Measurements from ENCODE around the gene RAB3C.

DNA sequence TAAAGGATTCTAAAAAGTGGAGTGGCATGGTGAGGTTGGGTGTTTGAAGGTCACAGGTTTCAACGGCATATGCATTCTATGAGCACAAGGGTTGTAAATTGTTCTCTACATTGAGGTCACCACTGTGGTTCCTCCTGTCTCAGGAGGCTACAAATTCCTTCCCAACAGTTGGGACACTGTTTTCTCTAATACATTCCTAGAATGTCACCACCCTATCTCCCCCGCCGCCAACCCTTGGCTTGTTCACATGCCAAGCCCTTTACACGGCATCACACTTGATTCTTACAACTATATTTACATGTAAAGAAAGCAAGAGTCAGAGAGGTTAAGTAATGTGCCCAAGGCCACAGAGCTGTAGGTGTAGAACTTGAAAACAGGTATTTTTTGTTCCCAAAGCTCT, 315.1 kb downstream of the RAB3C start:
- TF ChIP-seq, protein P1, sequence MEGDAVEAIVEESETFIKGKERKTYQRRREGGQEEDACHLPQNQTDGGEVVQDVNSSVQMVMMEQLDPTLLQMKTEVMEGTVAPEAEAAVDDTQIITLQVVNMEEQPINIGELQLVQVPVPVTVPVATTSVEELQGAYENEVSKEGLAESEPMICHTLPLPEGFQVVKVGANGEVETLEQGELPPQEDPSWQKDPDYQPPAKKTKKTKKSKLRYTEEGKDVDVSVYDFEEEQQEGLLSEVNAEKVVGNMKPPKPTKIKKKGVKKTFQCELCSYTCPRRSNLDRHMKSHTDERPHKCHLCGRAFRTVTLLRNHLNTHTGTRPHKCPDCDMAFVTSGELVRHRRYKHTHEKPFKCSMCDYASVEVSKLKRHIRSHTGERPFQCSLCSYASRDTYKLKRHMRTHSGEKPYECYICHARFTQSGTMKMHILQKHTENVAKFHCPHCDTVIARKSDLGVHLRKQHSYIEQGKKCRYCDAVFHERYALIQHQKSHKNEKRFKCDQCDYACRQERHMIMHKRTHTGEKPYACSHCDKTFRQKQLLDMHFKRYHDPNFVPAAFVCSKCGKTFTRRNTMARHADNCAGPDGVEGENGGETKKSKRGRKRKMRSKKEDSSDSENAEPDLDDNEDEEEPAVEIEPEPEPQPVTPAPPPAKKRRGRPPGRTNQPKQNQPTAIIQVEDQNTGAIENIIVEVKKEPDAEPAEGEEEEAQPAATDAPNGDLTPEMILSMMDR (conservative IDR thresholded peaks at IDR 0.05 in 1 of 2, IDR thresholded peaks at IDR 0.05 in 1 of 2; ENCODE audit: extremely low read depth in 1 of 2, insufficient read depth in 1 of 2, low read depth in 1 of 2, low read length in 2 of 2) = no peak
- no peak for TF ChIP-seq EZH2 (IDR thresholded peaks at IDR 0.05; ENCODE audit: borderline replicate concordance, low read length)

Measured in mammary epithelial cell (primary cell).